ENCODE data around the gene CDC14B.
"Not testable (repeated sequence)": the region's sequence is repeated elsewhere in the genome, so short reads cannot be mapped to it uniquely, and the experiment has no call there.

The CDC14B gene

DNA sequence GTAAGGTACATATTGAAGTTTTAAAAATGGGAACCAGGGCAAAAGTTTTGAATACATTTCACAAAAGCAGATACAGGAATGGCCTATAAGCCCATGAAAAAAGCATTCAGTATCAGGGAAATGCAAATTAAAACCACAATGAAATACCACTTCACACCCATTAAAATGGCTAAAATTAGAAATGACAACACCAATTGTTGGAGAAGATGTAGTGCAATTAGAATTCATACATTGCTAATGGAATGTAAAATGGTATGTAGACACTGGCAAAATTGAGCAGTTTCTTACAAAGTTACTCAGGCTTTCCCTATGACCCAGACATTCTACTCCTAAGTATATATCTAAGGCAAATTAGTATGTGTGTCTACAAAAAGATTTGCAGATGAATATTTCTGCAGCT is 34.2 kb downstream of the CDC14B start:
- DNase-seq (ENCODE audit: low read depth): no peak

- DNase-seq (ENCODE audit: low read depth): not testable (repeated sequence)
Observed at GRCh38 chr9:96582199-96582598, 37.4 kb downstream of the CDC14B start.

DNA sequence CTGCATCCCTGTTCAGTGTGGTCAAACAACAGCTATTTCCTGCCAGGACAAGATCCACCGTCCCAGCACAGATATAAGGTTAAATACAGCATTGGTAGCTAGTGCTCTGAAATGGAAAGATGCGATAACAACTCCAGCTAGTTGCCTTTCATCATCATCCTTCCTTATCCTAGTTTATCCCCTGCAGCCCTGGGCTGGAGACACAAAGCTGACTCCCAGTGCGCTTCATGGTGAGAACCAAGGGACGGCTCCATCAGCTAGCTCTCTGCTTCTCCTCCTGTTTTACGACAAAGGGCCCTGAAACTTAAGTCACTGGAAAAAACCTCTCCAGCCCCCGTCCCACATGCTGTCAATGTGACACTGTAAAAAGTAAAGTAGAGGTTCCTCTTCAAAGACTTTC is 37.9 kb downstream of the CDC14B start:
- no peak for DNase-seq (ENCODE audit: low read depth)

- DNase-seq (ENCODE audit: low read depth): no peak
Observed at GRCh38 chr9:96581301-96581700, 38.3 kb downstream of the CDC14B start.

DNA sequence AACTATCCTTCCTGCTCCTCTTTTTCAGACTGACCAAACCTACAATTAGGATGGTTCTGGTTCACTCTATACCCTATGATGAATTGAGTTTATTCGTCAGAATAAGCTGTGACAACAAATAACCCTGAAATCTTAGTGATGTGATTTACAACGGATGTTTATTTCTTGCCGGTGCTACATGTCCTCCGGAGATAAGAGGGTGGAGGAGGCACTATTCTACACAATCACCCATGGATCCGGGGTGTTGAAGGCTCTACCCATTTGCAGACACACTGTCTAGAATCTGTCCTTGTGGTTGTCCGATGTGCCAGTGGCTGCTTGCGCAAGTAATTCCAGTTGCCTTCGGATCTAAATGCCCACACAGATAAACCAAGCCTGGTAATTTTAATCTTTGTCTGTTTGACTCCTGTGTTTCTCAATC is 44.7 kb downstream of the CDC14B start:
- no peak for DNase-seq (ENCODE audit: low read depth)

DNA sequence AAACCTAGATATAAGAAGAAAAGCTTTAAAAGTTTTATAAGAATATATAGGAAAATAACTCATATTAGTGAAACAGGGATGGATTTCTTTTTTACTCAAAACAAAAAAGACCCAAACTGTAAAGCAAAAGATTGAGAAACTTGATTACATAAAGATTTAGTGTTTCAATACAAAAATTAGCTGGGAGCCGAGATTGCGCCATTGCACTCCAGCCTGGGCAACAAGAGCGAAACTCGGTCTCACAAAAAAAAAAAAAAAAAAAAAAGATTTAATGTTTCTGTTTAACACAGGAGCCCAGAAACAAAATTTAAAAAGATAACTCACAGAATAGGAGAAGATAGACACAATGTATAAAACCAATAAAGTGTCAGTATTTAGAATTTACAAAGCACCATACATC is 45.2 kb downstream of the CDC14B start:
- DNase-seq (ENCODE audit: low read depth): no peak

- peak; percentile 3 for DNase-seq (ENCODE audit: low read depth)
Observed at GRCh38 chr9:96567203-96567700, 52.4 kb downstream of the CDC14B start.

GRCh38 chr9:96566498-96567202 is 53.0 kb downstream of the CDC14B start:
- DNase-seq (ENCODE audit: low read depth): peak; percentile 69

DNA sequence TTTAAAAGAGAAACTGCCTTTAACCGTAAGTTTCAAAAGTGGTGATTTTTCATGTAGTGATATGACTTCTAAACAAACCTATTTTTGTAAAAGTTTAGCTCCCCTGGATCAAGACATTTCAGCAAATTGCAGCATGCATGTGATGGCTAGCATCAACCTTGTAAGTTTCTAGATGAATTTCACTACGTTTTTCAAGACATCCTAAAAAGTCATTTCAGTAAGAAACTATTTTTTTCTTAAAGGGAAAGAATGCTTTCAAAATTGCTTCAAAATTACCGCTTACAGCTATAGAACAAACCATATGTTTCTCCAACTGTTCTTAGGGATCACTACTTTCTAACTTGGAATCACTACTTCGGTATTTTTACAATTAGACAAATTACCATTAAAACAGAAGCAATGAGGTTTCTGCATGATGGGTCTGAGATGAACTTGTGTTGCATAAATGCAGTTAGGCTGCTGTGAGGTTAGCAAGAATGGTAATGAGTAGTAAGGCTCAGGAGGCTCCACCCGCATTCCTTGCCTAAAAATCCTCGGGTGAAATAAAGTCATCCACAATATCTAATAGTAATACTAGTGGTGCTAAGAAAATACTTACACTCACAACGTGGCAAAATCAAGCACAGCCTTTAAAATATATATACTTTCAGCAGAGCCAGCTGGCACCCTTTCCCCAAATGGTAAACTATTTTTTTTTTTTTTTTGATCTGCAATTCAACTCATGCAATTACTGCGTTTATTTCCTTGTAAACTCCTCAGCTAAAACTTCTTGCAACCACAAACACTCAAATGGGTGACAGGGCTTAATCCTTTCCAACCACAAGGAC is 53.8 kb downstream of the CDC14B start:
- no peak for DNase-seq (ENCODE audit: low read depth)

DNA sequence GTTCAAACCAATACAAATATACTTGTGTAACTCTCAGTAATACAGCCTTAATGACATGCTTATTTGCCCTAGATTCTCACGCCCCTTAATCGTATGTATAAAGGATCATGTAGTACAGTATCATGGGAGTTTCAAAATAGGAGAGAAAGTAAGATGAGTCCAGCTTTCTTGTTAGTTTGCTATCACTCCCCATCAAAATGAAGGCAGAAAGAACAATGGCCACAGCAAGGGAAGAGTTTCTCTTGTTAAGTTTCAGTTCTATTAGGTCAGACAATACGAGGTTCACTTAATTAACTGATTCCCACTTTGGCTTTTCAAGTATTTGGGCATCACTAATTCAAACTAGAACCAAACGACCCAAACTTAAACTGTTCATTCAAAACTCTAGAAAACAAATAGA is 55.4 kb downstream of the CDC14B start:
- no peak for DNase-seq (ENCODE audit: low read depth)

- DNase-seq (ENCODE audit: low read depth): no peak
Observed at GRCh38 chr9:96559339-96559943, 60.2 kb downstream of the CDC14B start.

DNA sequence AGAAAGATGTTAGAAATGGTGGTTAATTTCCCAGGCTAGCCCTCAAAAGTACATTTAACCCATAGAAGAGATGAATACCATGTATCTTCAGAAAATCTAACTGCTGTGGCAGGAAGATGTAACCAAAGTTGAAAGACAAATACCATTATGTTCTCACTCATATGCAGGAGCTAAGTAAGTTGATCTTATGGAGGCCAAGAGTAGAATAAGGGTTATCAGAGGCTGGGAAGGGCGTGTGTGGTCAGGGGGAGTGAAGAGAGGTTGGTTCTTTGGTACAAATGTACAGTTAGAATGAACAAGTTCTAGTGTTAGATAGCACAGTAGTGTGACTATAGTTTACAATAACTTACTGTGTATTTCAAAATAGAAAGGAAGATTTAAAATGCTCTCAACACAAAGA is 61.7 kb downstream of the CDC14B start:
- DNase-seq (ENCODE audit: low read depth): no peak

- no peak for DNase-seq (ENCODE audit: low read depth)
Observed at GRCh38 chr9:96556701-96557461, 62.8 kb downstream of the CDC14B start.

DNA sequence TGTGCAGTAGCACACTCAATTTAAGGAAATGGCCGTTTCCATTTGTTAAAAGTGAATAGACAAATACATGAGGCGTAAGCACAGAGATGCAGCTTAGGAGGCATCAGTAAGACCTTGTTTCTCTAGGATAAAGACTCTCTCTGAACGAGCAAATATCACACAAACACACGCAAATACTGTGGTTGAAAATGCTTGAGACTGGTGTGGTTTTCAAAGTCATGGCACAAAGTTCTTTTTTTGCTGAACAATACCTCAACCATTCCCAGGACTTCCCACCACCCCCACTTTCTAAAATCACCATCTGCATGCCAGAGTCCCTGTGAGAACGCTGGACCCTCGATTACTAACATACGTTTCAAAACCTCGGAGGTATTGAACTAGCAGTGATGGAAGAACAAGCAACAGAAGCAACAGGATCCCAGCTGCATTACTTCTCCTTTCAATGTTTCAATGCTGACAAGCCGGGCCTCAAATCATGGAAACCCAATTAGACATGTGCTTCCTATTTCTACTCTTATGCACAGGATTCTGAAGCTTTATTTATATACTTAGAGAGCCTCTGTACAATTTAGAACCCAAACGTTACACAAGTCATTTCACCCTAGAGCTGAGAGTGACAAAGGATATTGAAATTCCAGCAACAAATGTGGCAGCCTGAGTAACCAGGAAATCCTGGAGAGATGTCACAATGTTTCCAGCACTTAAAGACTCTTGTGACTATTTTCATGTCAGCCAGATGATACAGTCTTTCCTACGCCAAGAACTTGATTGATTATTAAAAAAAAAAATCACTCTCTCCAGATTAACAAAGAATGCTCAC is 63.9 kb downstream of the CDC14B start:
- DNase-seq (ENCODE audit: low read depth): no peak

GRCh38 chr9:96554801-96555566 is 64.7 kb downstream of the CDC14B start:
- DNase-seq (ENCODE audit: low read depth): no peak

DNA sequence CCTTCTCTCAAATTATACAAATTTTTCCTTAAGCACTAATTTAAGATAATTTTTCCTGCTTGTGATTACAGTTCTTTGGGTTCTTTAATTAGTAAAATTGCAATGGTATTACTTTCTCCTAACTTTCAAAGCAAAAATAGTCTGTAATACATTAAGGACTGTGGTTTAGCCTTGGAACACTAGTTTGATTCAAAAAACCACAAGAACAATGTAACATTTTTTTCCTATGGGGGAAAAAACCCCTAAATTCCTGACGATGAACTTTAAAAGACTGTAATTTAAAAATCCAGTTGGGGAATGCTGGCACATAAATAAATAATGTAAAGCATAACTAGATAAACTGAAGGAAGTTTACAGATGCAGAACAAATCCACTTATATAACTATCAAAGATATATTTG is 65.3 kb downstream of the CDC14B start:
- DNase-seq (ENCODE audit: low read depth): no peak

DNA sequence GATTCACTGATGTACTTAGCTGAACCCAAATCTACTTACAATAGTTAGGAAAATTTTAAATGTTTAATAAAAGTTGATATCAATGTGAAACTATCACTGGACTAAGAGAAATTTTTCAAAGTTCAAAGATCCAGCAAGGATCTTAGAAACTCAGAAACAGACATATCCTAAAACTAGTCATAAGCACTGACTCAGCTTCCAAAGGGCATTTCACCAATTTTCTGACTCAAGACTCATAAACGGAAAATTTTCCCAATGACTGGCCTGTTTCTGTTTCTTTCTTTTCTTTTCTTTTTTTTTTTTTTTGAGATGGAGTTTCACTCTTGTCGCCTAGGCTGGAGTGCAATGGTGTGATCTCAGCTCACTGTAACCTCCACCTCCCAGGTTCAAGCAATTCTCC is 66.6 kb downstream of the CDC14B start:
- no peak for DNase-seq (ENCODE audit: low read depth)

DNA sequence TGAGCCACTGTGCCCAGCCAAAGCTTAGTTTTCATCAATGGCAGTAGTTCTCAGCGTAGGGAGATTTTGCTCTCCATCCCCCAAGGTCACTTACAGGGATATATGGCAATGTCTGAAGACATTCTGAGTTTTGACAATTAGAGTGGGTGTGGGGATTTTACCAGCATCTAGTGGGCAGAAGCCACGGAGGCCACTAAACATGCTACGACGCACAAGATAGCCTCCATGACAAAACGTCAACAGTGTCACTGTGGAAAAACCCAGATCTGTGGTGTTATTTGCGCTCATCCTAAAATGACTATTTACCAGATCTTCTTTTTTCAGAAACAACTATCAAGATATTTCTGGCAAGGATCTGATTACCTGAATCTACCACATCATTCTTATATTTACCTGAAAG is 68.2 kb downstream of the CDC14B start:
- DNase-seq (ENCODE audit: low read depth): no peak

DNA sequence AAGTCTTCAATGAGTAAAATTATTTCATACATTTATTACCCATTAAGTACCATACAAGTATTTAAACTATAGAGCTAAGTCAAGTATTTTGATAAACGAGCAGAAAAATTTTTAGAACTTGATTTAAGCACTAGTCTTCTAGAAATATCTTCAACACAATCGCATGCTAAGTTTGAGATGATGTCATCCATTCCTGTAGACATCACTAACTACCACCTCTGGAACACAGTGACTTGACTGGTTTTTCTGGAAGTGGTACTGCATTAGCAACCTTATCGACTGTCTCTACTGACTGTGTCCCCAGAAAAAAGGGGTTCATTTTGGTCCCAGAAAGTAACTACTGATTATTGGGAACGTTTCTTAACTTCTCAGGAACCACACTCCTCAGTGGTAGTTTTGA is 69.0 kb downstream of the CDC14B start:
- no peak for DNase-seq (ENCODE audit: low read depth)

- DNase-seq (ENCODE audit: low read depth): not testable (repeated sequence)
Observed at GRCh38 chr9:96543131-96543530, 76.5 kb downstream of the CDC14B start.

DNA sequence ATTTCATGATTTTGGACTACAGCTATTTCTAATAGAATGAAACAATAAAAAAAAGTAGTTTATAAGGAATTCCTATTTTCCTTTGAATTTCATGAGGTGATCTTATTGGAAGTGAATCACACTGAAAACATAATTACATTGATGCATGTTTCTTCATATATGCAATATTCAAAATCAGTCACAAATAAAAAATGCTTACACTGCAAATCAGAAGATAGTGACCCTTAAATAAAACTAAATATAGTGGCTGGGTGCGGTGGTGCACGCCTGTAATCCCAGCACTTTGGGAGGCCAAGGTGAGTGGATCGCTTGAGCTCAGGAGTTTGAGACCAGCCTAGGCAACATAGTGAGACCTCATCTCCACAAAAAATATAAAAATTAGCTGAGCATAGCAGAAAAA is 79.5 kb downstream of the CDC14B start:
- DNase-seq (ENCODE audit: low read depth): no peak
